ENCODE results near the gene SNTB2.

SNTB2 gene

DNA sequence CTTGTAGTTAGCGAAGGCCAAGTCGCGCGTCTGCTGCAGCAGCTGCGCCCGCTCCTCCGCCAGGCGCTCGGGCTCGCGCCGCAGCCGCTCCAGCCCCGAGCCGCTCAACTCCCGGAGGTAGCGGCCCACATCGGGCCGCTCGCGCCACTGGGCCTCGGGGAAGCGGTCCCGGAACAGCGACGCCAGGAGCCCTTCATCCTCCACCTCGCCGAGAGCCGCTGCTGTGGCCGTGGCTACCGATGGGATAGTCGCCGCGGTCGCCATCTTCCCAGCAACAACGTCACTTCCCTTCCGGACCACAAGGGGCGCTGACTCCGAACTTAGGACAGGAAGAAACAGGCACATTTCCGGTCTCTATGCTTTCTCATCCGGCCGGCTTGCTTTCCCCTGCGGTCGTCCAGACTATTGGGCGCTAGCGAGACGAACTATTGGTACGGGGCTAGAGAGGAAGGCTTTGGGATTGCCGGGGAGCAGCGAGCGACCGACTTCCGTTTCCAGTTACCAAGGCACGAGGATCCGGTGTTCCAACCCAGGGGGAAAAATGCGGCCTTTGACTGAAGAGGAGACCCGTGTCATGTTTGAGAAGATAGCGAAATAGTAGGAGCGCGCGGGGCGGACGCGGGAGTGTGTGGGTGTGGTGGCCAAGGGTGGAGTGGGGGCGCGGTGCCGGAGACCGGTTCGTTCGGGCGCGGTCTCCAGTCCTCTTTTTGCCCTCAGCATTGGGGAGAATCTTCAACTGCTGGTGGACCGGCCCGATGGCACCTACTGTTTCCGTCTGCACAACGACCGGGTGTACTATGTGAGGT is 152.5 kb downstream of the SNTB2 start, which contains the start of the genes COG8 and NIP7:
TSS of gene COG8 (minus strand) at position 276 of the 806 bp plus-strand sequence. CDS start at position 264, 12 bp downstream.
TSS of gene NIP7 (plus strand) at position 484 of the 806 bp plus-strand sequence. CDS start at position 542, 58 bp downstream.
- TF ChIP-seq, protein P1, sequence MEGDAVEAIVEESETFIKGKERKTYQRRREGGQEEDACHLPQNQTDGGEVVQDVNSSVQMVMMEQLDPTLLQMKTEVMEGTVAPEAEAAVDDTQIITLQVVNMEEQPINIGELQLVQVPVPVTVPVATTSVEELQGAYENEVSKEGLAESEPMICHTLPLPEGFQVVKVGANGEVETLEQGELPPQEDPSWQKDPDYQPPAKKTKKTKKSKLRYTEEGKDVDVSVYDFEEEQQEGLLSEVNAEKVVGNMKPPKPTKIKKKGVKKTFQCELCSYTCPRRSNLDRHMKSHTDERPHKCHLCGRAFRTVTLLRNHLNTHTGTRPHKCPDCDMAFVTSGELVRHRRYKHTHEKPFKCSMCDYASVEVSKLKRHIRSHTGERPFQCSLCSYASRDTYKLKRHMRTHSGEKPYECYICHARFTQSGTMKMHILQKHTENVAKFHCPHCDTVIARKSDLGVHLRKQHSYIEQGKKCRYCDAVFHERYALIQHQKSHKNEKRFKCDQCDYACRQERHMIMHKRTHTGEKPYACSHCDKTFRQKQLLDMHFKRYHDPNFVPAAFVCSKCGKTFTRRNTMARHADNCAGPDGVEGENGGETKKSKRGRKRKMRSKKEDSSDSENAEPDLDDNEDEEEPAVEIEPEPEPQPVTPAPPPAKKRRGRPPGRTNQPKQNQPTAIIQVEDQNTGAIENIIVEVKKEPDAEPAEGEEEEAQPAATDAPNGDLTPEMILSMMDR (conservative IDR thresholded peaks at IDR 0.05) = peak; percentile 77
- peak within 1 kb of the TSS; percentile 90 for H3K27ac ChIP-seq

GRCh38 chr16:69340095-69340644 is 153.2 kb downstream of the SNTB2 start:
- TF ChIP-seq, protein P1 (conservative IDR thresholded peaks at IDR 0.05) = no peak

GRCh38 chr16:69344171-69344570 is 157.2 kb downstream of the SNTB2 start:
- TF ChIP-seq, protein P1 (conservative IDR thresholded peaks at IDR 0.05) = no peak
- no peak overlapping the region for H3K27ac ChIP-seq

More at GRCh38 chr16:69340095-69340644, 153.2 kb downstream of the SNTB2 start:
- peak overlapping the region; percentile 90 for H3K27ac ChIP-seq

DNA sequence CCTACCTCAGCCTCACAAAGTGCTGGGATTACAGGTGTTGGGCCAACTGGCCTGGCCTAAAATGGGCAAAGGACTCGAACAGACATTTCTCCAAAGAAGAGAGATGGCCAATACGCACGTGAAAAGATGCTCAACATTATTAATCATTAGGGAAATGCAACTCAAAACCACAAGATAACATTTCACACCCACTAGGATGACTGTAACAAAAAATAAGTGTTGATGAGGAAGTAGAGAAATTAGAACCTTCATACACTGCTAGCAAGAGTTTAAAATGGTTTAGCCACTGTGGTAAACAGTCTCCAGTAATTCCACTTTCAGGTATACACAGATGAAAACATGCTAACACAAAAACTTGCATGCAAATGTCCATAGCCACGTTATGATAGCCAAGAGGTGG is 159.0 kb downstream of the SNTB2 start:
- TF ChIP-seq, protein P1 (conservative IDR thresholded peaks at IDR 0.05) = no peak

DNA sequence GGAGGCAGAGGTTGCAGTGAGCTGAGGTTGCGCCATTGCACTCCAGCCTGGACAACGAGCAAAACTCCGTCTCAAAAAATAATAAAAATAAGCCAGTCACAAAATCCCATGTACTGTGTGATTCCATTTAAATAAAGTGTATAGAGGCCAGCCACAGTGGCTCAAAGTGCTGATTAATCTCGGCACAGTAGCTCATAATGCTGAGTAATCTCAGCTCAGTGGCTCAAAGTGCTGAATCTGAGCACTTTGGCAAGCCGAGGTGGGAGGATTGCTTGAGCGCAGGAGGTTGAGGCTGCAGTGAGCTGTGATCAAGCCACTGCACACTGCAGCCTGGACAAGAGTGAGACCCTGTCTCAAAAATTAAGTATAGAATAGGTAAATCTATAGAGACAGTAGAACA is 159.7 kb downstream of the SNTB2 start:
- TF ChIP-seq, protein P1 (conservative IDR thresholded peaks at IDR 0.05) = no peak
- no peak overlapping the region for H3K27ac ChIP-seq

More for the DNA sequence above, 159.0 kb downstream of the SNTB2 start:
- H3K27ac ChIP-seq = no peak overlapping the region

- H3K27ac ChIP-seq = no peak overlapping the region
These were observed 161.3 kb downstream of the SNTB2 start for GRCh38 chr16:69348222-69348621.

GRCh38 chr16:69349536-69349935 is 162.6 kb downstream of the SNTB2 start:
- peak overlapping the region; percentile 74 for H3K27ac ChIP-seq
- TF ChIP-seq, protein P1 (conservative IDR thresholded peaks at IDR 0.05) = no peak

More at GRCh38 chr16:69348222-69348621, 161.3 kb downstream of the SNTB2 start:
- TF ChIP-seq, protein P1 (conservative IDR thresholded peaks at IDR 0.05) = no peak
